Neural cell (in vitro differentiated cells): ENCODE data around the gene DCDC2. TPM values are rescaled to one million over a fixed set of nuclear protein-coding genes. Genes with fewer than 3 reads are reported as not detected.

Experiments
- H2AFZ ChIP-seq: fragments of 200-600, 300-800 bp; sonication (generic), shearing (Covaris generic); 2 replicates; pipeline ENCODE4 v1.6.0; 2014; ENCODE audit warnings: low read depth, mild to moderate bottlenecking, antibody characterized with exemption, low read length, moderate library complexity
- H3F3A ChIP-seq: fragments of 200-600 bp; shearing (Covaris generic); 2 replicates; pipeline ENCODE4 v1.6.1; 2016; ENCODE audit warnings: mild to moderate bottlenecking, moderate library complexity, mixed read lengths, antibody characterized with exemption, low read length; ENCODE audit not compliant: insufficient read depth, poor library complexity, severe bottlenecking
- H3K27ac ChIP-seq: fragments of 200-600, 300-800 bp; sonication (generic), shearing (Covaris generic); 2 replicates; pipeline ENCODE4 v1.5.1; 2014; ENCODE audit warnings: mild to moderate bottlenecking, low read length, moderate library complexity
- H3K27me3 ChIP-seq: fragments of 300-800, 200-600 bp; sonication (generic), shearing (Covaris generic); 2 replicates; pipeline ENCODE4 v1.6.0; 2014; ENCODE audit warnings: mild to moderate bottlenecking, low read depth, low read length, moderate library complexity; ENCODE audit not compliant: insufficient read depth
- H3K36me3 ChIP-seq: fragments of 300-800, 200-600 bp; sonication (generic), shearing (Covaris generic); 2 replicates; pipeline ENCODE4 v1.5.1; 2014; ENCODE audit warnings: mild to moderate bottlenecking, antibody characterized with exemption, low read length, moderate library complexity; ENCODE audit not compliant: insufficient read depth
- H3K4me2 ChIP-seq: fragments of 300-800, 200-600 bp; sonication (generic), shearing (Covaris generic); 2 replicates; pipeline ENCODE4 v1.6.0; 2014; ENCODE audit warnings: mild to moderate bottlenecking, low read length
- H3K4me3 ChIP-seq: fragments of 300-800, 200-600 bp; sonication (generic), shearing (Covaris generic); 2 replicates; pipeline ENCODE4 v1.5.1; 2014; ENCODE audit warnings: mild to moderate bottlenecking, low read length, moderate library complexity
- H3K79me2 ChIP-seq: fragments of 200-600 bp; shearing (Covaris generic); replicated peaks from 2 replicates; pipeline ENCODE4 v1.6.0; 2014; ENCODE audit warnings: mild to moderate bottlenecking, low read length, moderate library complexity; ENCODE audit not compliant: insufficient read depth
- H3K9ac ChIP-seq: fragments of 300-800, 200-600 bp; sonication (generic), shearing (Covaris generic); 2 replicates; pipeline ENCODE4 v1.6.1; 2016; ENCODE audit warnings: mild to moderate bottlenecking, low read length, mixed read lengths
- H3K9me2 ChIP-seq: fragments of 200-600 bp; shearing (Covaris generic); 2 replicates; pipeline ENCODE4 v1.6.1; 2016; ENCODE audit warnings: mild to moderate bottlenecking, low read length, mixed read lengths; ENCODE audit not compliant: insufficient read depth
- H3K9me3 ChIP-seq: fragments of 200-600, 300-800 bp; sonication (generic), shearing (Covaris generic); 2 replicates; pipeline ENCODE4 v1.6.1; 2016; ENCODE audit warnings: mild to moderate bottlenecking, mixed run types, low read length, moderate library complexity, mixed read lengths
- H4K20me1 ChIP-seq: fragments of 200-600 bp; shearing (Covaris generic); 2 replicates; pipeline ENCODE4 v1.6.1; 2016; ENCODE audit warnings: mild to moderate bottlenecking, mixed run types; ENCODE audit not compliant: insufficient read depth
- CTCF ChIP-seq: fragments of 450-650 bp; IDR thresholded peaks from 2 replicates; pipeline ENCODE4 v1.5.1; 2014; ENCODE audit warnings: antibody characterized with exemption, mild to moderate bottlenecking, moderate library complexity; ENCODE audit not compliant: poor library complexity, severe bottlenecking
- EP300 ChIP-seq: fragments of 450-650 bp; conservative IDR thresholded peaks from 2 replicates; pipeline ENCODE4 v1.6.1; 2014; ENCODE audit warnings: antibody characterized with exemption, mild to moderate bottlenecking, moderate library complexity; ENCODE audit not compliant: poor library complexity, severe bottlenecking
- EZH2 ChIP-seq: fragments of 200-600, 300-800 bp; shearing (Covaris generic), sonication (generic); IDR thresholded peaks from 2 replicates; pipeline ENCODE4 v1.6.1; 2014; ENCODE audit warnings: antibody characterized with exemption, low read length, borderline replicate concordance, mild to moderate bottlenecking; ENCODE audit not compliant: insufficient read depth, poor library complexity, severe bottlenecking
- MXI1 ChIP-seq: fragments of 450-650 bp; conservative IDR thresholded peaks from 2 replicates; pipeline ENCODE4 v1.6.1; 2014; ENCODE audit warnings: antibody characterized with exemption, mild to moderate bottlenecking; ENCODE audit not compliant: poor library complexity, severe bottlenecking
- POLR2AphosphoS5 ChIP-seq: IDR thresholded peaks from 2 replicates; pipeline ENCODE4 v1.6.1; 2012
- RAD21 ChIP-seq: fragments of 450-650 bp; conservative IDR thresholded peaks from 2 replicates; pipeline ENCODE4 v1.6.1; 2014; ENCODE audit warnings: antibody characterized with exemption, mild to moderate bottlenecking, moderate library complexity
- REST ChIP-seq: IDR thresholded peaks from 2 replicates; pipeline ENCODE4 v1.6.1; 2012; ENCODE audit warnings: borderline replicate concordance
- SMC3 ChIP-seq: fragments of 450-650 bp; conservative IDR thresholded peaks from 2 replicates; pipeline ENCODE4 v1.6.1; 2014; ENCODE audit warnings: antibody characterized with exemption, mild to moderate bottlenecking, moderate library complexity; ENCODE audit not compliant: poor library complexity
- TAF1 ChIP-seq: IDR thresholded peaks from 2 replicates; pipeline ENCODE4 v1.6.1; 2012; ENCODE audit warnings: low read depth
- polyA plus RNA-seq: library from polyadenylated mRNA; depleted of rRNA; stranded (reverse); fragments of >200 nt; gene quantifications from 2 replicates; pipeline ENCODE4 v1.2.3, GENCODE V29; 2014

DCDC2 gene
- polyA plus RNA-seq, 1 donor from 2014 or later, result 0.57 TPM

- Histone ChIP-seq H3K4me2 (no peak overlapping the region), H3K4me3 (no peak overlapping the region), H3K9me3 (no peaks in the 10 kb centered on the region), H2AFZ (no peak overlapping the region), H3K9ac (no peak overlapping the region), H4K20me1 (no peaks in the 10 kb centered on the region), H3F3A (no peaks in the 10 kb centered on the region), H3K36me3 (no peaks in the 10 kb centered on the region), H3K79me2 (no peaks in the 10 kb centered on the region), H3K27ac (no peak overlapping the region), H3K27me3 (no peaks in the 10 kb centered on the region), H3K9me2 (no peaks in the 10 kb centered on the region)
- TF ChIP-seq CTCF (no peak), POLR2AphosphoS5 (no peak), MXI1 (no peak), RAD21 (no peak), TAF1 (no peak), SMC3 (no peak)
Measured at GRCh38 chr6:24228681-24229255, 129.1 kb downstream of the DCDC2 start.

GRCh38 chr6:24228123-24228522 is 129.7 kb downstream of the DCDC2 start:
- H3K4me3 ChIP-seq, result no peak overlapping the region
- H3F3A ChIP-seq, result no peaks in the 10 kb centered on the region
- H2AFZ ChIP-seq, result no peak overlapping the region
- H3K9me3 ChIP-seq, result no peaks in the 10 kb centered on the region
- H3K36me3 ChIP-seq, result no peaks in the 10 kb centered on the region
- no peak overlapping the region for H3K27ac ChIP-seq
- H3K4me2 ChIP-seq, result no peak overlapping the region
- no peaks in the 10 kb centered on the region for H4K20me1 ChIP-seq
- TF ChIP-seq EP300, result no peak
- TF ChIP-seq EZH2, result no peak
- no peak for TF ChIP-seq TAF1
- no peak for TF ChIP-seq SMC3
- TF ChIP-seq CTCF, result no peak
- TF ChIP-seq MXI1, result no peak
- TF ChIP-seq REST, result no peak
- TF ChIP-seq RAD21, result no peak
- no peak for TF ChIP-seq POLR2AphosphoS5
- no peak overlapping the region for H3K9ac ChIP-seq
- no peaks in the 10 kb centered on the region for H3K9me2 ChIP-seq
- no peaks in the 10 kb centered on the region for H3K79me2 ChIP-seq
- H3K27me3 ChIP-seq, result no peaks in the 10 kb centered on the region
